Measurements from ENCODE around the gene EDC3.
"Not testable (repeated sequence)": the region's sequence is repeated elsewhere in the genome, so short reads cannot be mapped to it uniquely, and the experiment has no call there.

EDC3 gene

GRCh38 chr15:74712311-74712710 is 16.5 kb upstream of the EDC3 start:
- in situ Hi-C loops (cut with HindIII; ENCODE audit: low pct_ligation_motif_present, low pct_unique_long_range_greater_than_20kb, low sequenced_read_pairs): no loop called here
- DNase-seq: no peak

GRCh38 chr15:74710319-74711094 is 14.7 kb upstream of the EDC3 start:
- in situ Hi-C loops (cut with HindIII; ENCODE audit: low pct_ligation_motif_present, low pct_unique_long_range_greater_than_20kb, low sequenced_read_pairs): no loop called here
- no peak for DNase-seq

GRCh38 chr15:74709892-74710291 is 14.1 kb upstream of the EDC3 start:
- DNase-seq: no peak

GRCh38 chr15:74709011-74709410 is 13.2 kb upstream of the EDC3 start:
- in situ Hi-C loops (cut with HindIII; ENCODE audit: low pct_ligation_motif_present, low pct_unique_long_range_greater_than_20kb, low sequenced_read_pairs): no loop called here
- no peak for DNase-seq

More at GRCh38 chr15:74709892-74710291, 14.1 kb upstream of the EDC3 start:
- in situ Hi-C loops (cut with HindIII; ENCODE audit: low pct_ligation_motif_present, low pct_unique_long_range_greater_than_20kb, low sequenced_read_pairs): no loop called here

- in situ Hi-C loops (cut with HindIII; ENCODE audit: low pct_ligation_motif_present, low pct_unique_long_range_greater_than_20kb, low sequenced_read_pairs): no loop called here
Measured at GRCh38 chr15:74696808-74697207, 984 bp upstream of the EDC3 start.

GRCh38 chr15:74696398-74696729 is 540 bp upstream of the EDC3 start:
- in situ Hi-C loops (cut with HindIII; ENCODE audit: low pct_ligation_motif_present, low pct_unique_long_range_greater_than_20kb, low sequenced_read_pairs): no loop called here
- DNase-seq: no peak

More at GRCh38 chr15:74696808-74697207, 984 bp upstream of the EDC3 start:
- DNase-seq: no peak

GRCh38 chr15:74692327-74692726 is 3.5 kb downstream of the EDC3 start:
- in situ Hi-C loops (cut with HindIII; ENCODE audit: low pct_ligation_motif_present, low pct_unique_long_range_greater_than_20kb, low sequenced_read_pairs): no loop called here
- no peak for DNase-seq

- in situ Hi-C loops (cut with HindIII; ENCODE audit: low pct_ligation_motif_present, low pct_unique_long_range_greater_than_20kb, low sequenced_read_pairs): no loop called here
- DNase-seq: no peak
Measured at GRCh38 chr15:74683758-74684157, 12.1 kb downstream of the EDC3 start.

GRCh38 chr15:74682954-74683353 is 12.9 kb downstream of the EDC3 start:
- in situ Hi-C loops (cut with HindIII; ENCODE audit: low pct_ligation_motif_present, low pct_unique_long_range_greater_than_20kb, low sequenced_read_pairs): no loop called here
- no peak for DNase-seq

- in situ Hi-C loops (cut with HindIII; ENCODE audit: low pct_ligation_motif_present, low pct_unique_long_range_greater_than_20kb, low sequenced_read_pairs): no loop called here
- no peak for DNase-seq
Measured at GRCh38 chr15:74680456-74680855, 15.4 kb downstream of the EDC3 start.

GRCh38 chr15:74676801-74677200 is 19.0 kb downstream of the EDC3 start:
- DNase-seq: no peak

GRCh38 chr15:74674161-74674560 is 21.7 kb downstream of the EDC3 start:
- no peak for DNase-seq
- in situ Hi-C loops (cut with HindIII; ENCODE audit: low pct_ligation_motif_present, low pct_unique_long_range_greater_than_20kb, low sequenced_read_pairs): no loop called here

More at GRCh38 chr15:74676801-74677200, 19.0 kb downstream of the EDC3 start:
- in situ Hi-C loops (cut with HindIII; ENCODE audit: low pct_ligation_motif_present, low pct_unique_long_range_greater_than_20kb, low sequenced_read_pairs): no loop called here

GRCh38 chr15:74669627-74670026 is 26.2 kb downstream of the EDC3 start:
- in situ Hi-C loops (cut with HindIII; ENCODE audit: low pct_ligation_motif_present, low pct_unique_long_range_greater_than_20kb, low sequenced_read_pairs): no loop called here
- no peak for DNase-seq

GRCh38 chr15:74667975-74668374 is 27.8 kb downstream of the EDC3 start:
- in situ Hi-C loops (cut with HindIII; ENCODE audit: low pct_ligation_motif_present, low pct_unique_long_range_greater_than_20kb, low sequenced_read_pairs): no loop called here
- no peak for DNase-seq

- no peak for DNase-seq
- in situ Hi-C loops (cut with HindIII; ENCODE audit: low pct_ligation_motif_present, low pct_unique_long_range_greater_than_20kb, low sequenced_read_pairs): no loop called here
Measured at GRCh38 chr15:74664670-74665069, 31.2 kb downstream of the EDC3 start.

GRCh38 chr15:74664028-74664616 is 31.7 kb downstream of the EDC3 start:
- in situ Hi-C loops (cut with HindIII; ENCODE audit: low pct_ligation_motif_present, low pct_unique_long_range_greater_than_20kb, low sequenced_read_pairs): no loop called here
- DNase-seq: no peak

GRCh38 chr15:74663303-74664027 is 32.4 kb downstream of the EDC3 start:
- in situ Hi-C loops (cut with HindIII; ENCODE audit: low pct_ligation_motif_present, low pct_unique_long_range_greater_than_20kb, low sequenced_read_pairs): no loop called here
- DNase-seq: no peak

- in situ Hi-C loops (cut with HindIII; ENCODE audit: low pct_ligation_motif_present, low pct_unique_long_range_greater_than_20kb, low sequenced_read_pairs): no loop called here
- DNase-seq: no peak
Measured at GRCh38 chr15:74662064-74662860, 33.6 kb downstream of the EDC3 start.

- in situ Hi-C loops (cut with HindIII; ENCODE audit: low pct_ligation_motif_present, low pct_unique_long_range_greater_than_20kb, low sequenced_read_pairs); DNase-seq: not testable (repeated sequence)
Measured at GRCh38 chr15:74661280-74661679, 34.5 kb downstream of the EDC3 start.

All from ACHN (cell line).